ENCODE results near the gene STAP1.

The STAP1 gene

GRCh38 chr4:67568820-67569219 is 10.3 kb downstream of the STAP1 start:
- TF ChIP-seq CTCF (IDR thresholded peaks at IDR 0.05), result no peak

- TF ChIP-seq CTCF (IDR thresholded peaks at IDR 0.05), result no peak
These were observed 12.0 kb downstream of the STAP1 start for GRCh38 chr4:67570537-67570936.

GRCh38 chr4:67571975-67572374 is 13.4 kb downstream of the STAP1 start:
- no peak for TF ChIP-seq CTCF (IDR thresholded peaks at IDR 0.05)

GRCh38 chr4:67573193-67573592 is 14.7 kb downstream of the STAP1 start:
- no peak for TF ChIP-seq CTCF (IDR thresholded peaks at IDR 0.05)

- TF ChIP-seq CTCF (IDR thresholded peaks at IDR 0.05), result no peak
These were observed 16.9 kb downstream of the STAP1 start for GRCh38 chr4:67575232-67576058.

- TF ChIP-seq CTCF (IDR thresholded peaks at IDR 0.05), result no peak
These were observed 17.5 kb downstream of the STAP1 start for GRCh38 chr4:67576059-67576466.

GRCh38 chr4:67576538-67576937 is 18.0 kb downstream of the STAP1 start:
- no peak for TF ChIP-seq CTCF (IDR thresholded peaks at IDR 0.05)
